BE2C (cell line): ENCODE data around the gene PCNT.
"Not testable (repeated sequence)": the region's sequence is repeated elsewhere in the genome, so short reads cannot be mapped to it uniquely, and the experiment has no call there.

Source experiments
- DNase-seq: peaks from one replicate; pipeline ENCODE4 v3.0.0-alpha.2; 2020
- H3K27me3 ChIP-seq: fragments of 250-450 bp; sonication (Bioruptor Pico); 2 replicates; pipeline ENCODE4 v1.5.1; 2020; ENCODE audit warnings: mild to moderate bottlenecking
- H3K36me3 ChIP-seq: fragments of 250-450 bp; sonication (Bioruptor Pico); 2 replicates; pipeline ENCODE4 v1.5.1; 2020; ENCODE audit warnings: mild to moderate bottlenecking
- H3K4me1 ChIP-seq: fragments of 250-450 bp; sonication (Bioruptor Pico); 2 replicates; pipeline ENCODE4 v1.5.1; 2020
- H3K4me3 ChIP-seq: 2 replicates; pipeline ENCODE4 v1.5.1; 2011; ENCODE audit warnings: low read depth, low read length
- H3K9me3 ChIP-seq: fragments of 250-450 bp; sonication (Bioruptor Pico); 2 replicates; pipeline ENCODE4 v1.5.1; 2020
- TF ChIP-seq, protein P1 (sequence below): IDR thresholded peaks from 2 replicates; pipeline ENCODE4 v1.5.1; 2012; ENCODE audit warnings: mild to moderate bottlenecking, low read depth, low read length

Gene PCNT

DNA sequence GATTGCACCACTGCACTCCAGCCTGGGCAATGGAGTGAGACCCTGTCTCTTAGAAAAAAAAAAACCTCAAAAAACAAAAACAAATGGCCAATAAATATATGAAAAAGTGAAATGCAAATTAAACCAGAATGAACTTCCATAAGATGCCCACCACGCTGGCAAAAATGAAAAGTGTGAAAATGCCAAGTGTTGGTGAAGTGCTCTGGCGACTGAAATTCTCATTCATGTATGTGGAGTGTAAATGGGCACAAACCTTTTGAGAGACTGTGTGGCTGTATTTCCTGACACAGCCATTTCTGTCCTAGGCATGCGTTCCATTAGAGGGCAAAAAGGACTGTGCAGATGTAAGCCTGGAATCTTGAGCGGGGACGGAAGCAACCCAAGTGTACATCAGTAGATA lies 19.5 kb upstream of the PCNT start:
- TF ChIP-seq, protein P1, sequence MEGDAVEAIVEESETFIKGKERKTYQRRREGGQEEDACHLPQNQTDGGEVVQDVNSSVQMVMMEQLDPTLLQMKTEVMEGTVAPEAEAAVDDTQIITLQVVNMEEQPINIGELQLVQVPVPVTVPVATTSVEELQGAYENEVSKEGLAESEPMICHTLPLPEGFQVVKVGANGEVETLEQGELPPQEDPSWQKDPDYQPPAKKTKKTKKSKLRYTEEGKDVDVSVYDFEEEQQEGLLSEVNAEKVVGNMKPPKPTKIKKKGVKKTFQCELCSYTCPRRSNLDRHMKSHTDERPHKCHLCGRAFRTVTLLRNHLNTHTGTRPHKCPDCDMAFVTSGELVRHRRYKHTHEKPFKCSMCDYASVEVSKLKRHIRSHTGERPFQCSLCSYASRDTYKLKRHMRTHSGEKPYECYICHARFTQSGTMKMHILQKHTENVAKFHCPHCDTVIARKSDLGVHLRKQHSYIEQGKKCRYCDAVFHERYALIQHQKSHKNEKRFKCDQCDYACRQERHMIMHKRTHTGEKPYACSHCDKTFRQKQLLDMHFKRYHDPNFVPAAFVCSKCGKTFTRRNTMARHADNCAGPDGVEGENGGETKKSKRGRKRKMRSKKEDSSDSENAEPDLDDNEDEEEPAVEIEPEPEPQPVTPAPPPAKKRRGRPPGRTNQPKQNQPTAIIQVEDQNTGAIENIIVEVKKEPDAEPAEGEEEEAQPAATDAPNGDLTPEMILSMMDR, result no peak
- DNase-seq, result no peak

DNA sequence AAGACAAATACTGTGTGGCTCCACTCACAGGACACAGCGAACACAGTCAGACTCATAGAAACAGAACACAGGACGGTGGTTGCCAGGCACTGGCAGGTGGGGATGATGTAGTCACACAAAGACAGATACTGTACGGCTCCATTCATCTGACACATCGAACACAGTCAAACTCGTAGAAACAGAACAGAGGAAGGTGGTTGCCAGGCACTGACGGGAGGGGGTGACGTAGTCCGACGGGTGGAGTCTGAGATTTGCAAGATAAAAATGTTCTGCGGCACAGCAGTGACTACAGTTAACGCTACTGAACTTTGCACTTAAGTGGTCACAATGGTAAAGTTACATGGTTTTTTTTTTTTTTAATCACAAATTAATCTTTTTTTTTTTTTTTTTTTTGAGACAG lies 19.0 kb upstream of the PCNT start:
- Histone ChIP-seq H3K9me3 (no peaks in the 10 kb centered on the region), H3K4me3 (no peak overlapping the region), H3K36me3 (peaks cover 29% of the 10 kb centered on the region), H3K27me3 (no peaks in the 10 kb centered on the region), H3K4me1 (no peaks in the 10 kb centered on the region)
- TF ChIP-seq, protein P1, result no peak
- DNase-seq, result no peak

More for the DNA sequence above, 19.5 kb upstream of the PCNT start:
- Histone ChIP-seq H3K27me3 (no peaks in the 10 kb centered on the region), H3K36me3 (peaks cover 29% of the 10 kb centered on the region), H3K4me1 (no peaks in the 10 kb centered on the region), H3K4me3 (no peak overlapping the region), H3K9me3 (no peaks in the 10 kb centered on the region)

DNA sequence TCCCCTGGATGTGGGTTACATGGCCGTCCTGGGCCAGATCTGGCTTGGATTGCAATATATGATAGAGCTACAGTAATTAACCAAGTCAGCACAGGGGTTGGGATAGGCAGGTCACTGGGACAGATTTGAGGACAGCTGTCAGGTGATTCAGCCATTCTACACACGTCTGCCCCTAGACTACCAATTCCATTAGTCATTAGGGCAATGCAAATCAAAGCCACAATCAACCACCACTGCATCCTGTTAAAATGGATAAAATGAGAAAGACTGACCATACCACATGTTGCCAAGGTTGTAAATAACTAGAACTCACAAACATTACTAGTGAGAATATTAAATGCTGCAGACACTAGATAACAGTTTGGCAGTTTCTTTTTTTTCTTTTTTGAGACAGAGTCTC lies 16.3 kb upstream of the PCNT start:
- Histone ChIP-seq H3K4me1 (no peaks in the 10 kb centered on the region), H3K27me3 (no peaks in the 10 kb centered on the region), H3K4me3 (no peak overlapping the region), H3K9me3 (no peaks in the 10 kb centered on the region), H3K36me3 (peaks cover 14% of the 10 kb centered on the region)
- TF ChIP-seq, protein P1, result no peak
- DNase-seq, result no peak

DNA sequence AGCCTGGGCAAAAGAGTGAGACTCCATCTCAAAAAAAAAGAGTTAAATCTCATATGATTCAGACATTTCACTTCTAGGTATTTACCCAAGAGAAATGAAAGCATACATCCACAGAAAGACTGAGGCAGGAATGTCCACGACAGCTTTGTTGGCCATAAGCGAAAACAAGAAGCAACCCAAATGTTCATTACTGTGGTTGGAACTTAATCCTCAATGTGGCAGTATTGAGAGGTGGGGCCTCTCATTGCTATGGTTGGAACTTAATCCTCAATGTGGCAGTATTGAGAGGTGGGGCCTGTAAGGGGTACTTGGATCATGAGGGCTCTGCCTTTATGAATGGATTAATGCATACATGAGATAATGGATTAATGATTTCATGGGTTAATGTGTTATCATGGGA lies 15.5 kb upstream of the PCNT start:
- Histone ChIP-seq H3K36me3 (peaks cover 16% of the 10 kb centered on the region), H3K27me3 (no peaks in the 10 kb centered on the region), H3K4me1 (no peaks in the 10 kb centered on the region), H3K9me3 (no peaks in the 10 kb centered on the region), H3K4me3 (no peak overlapping the region)
- TF ChIP-seq, protein P1, result no peak
- DNase-seq, result no peak

DNA sequence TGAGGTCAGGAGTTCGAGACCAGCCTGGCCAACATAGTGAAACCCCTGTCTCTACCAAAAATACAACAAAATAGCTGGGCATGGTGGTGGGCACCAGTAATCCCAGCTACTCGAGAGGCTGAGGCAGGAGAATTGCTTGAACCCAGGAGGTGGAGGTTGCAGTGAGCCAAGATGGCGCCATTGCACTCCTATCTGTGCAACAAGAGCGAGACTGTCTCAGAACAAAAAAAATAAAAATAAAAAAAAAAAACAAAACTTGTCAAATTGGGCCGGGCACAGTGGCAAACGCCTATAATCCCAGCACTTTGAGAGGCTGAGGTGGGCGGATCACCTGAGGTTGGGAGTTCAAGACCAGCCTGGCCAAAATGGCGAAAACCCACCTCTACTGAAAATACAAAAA lies 13.7 kb upstream of the PCNT start:
- H3K4me1 ChIP-seq, H3K9me3 ChIP-seq, DNase-seq, H3K27me3 ChIP-seq, H3K4me3 ChIP-seq: not testable (repeated sequence)
- peaks cover 21% of the 10 kb centered on the region for H3K36me3 ChIP-seq

DNA sequence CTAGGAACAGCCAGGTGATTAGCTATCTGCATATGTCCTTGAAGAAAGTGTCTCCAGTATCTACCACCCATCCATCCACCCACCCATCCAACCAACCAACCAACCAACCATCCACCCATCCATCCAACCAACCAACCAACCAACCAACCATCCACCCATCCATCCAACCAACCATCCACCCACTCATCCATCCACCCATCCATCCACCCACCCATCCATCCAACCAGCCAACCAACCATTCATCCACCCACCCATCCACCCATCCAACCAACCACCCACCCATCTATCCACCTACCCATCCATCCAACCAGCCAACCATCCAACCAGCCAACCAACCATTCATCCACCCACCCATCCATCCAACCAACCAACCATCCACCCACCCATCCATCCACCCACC lies 12.4 kb upstream of the PCNT start:
- peaks cover 22% of the 10 kb centered on the region for H3K36me3 ChIP-seq
- H3K4me3 ChIP-seq, result no peak overlapping the region
- no peaks in the 10 kb centered on the region for H3K4me1 ChIP-seq
- no peaks in the 10 kb centered on the region for H3K27me3 ChIP-seq
- no peaks in the 10 kb centered on the region for H3K9me3 ChIP-seq
- DNase-seq, result no peak
- TF ChIP-seq, protein P1, result no peak

DNA sequence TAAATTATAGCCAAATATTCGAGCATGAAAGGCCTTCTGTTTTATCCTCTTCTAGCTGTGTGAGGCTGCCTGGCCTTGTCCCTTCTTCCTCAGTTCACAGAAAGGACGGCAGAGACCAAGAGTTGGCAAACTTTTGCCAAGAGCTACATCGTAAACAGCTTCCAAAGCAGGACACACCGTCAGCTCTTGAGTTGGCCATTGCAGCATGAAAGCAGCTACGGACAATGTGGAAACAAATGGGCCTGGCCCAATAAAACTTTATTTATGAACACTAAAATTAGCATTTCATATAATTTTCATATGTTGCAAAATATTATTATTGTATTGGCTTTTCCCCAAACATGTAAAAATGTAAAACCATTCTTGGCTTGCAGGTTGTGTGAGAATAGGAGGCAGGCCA lies 11.0 kb upstream of the PCNT start:
- Histone ChIP-seq H3K4me3 (no peak overlapping the region), H3K27me3 (no peaks in the 10 kb centered on the region), H3K4me1 (no peaks in the 10 kb centered on the region), H3K36me3 (peaks cover 20% of the 10 kb centered on the region), H3K9me3 (no peaks in the 10 kb centered on the region)
- no peak for DNase-seq
- TF ChIP-seq, protein P1, result no peak
